COLO668 (cell line): ENCODE data around the gene NRM.
"Not testable (repeated sequence)": the region's sequence is repeated elsewhere in the genome, so short reads cannot be mapped to it uniquely, and the experiment has no call there.

Experiments
- DNase-seq: peaks from one replicate; lab custom pipeline; 2025; ENCODE audit not compliant: unreplicated experiment; lab: John Stamatoyannopoulos, UW

The NRM gene, protein sequence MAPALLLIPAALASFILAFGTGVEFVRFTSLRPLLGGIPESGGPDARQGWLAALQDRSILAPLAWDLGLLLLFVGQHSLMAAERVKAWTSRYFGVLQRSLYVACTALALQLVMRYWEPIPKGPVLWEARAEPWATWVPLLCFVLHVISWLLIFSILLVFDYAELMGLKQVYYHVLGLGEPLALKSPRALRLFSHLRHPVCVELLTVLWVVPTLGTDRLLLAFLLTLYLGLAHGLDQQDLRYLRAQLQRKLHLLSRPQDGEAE

GRCh38 chr6:30690403-30691207, at the start of gene NRM:
Gene NRM (minus strand): TSS chr6:30690984. CDS start chr6:30690974, 10 bp downstream.
- peak; percentile 86 for DNase-seq

DNA sequence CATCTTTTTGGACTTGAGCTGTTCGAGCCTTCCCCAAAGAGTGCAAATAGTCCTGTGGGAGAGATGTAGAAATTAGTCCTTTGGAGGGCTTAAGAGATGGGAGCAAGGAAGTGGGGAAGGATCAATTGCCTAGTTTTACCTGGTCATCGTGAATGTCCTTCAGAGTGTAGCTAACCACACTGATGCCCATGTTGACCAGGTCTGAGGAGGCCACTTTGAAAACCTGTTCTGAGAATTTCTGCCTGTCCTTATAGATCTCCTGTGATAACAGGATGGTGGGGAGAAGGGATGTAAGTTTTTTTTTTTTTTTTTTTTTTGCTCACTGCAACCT, 49.7 kb upstream of the NRM start:
- DNase-seq: no peak

- DNase-seq: no peak
Observed at GRCh38 chr6:30738532-30738931, 47.7 kb upstream of the NRM start.

- no peak for DNase-seq
Observed at GRCh38 chr6:30735668-30736314, 45.0 kb upstream of the NRM start.

DNA sequence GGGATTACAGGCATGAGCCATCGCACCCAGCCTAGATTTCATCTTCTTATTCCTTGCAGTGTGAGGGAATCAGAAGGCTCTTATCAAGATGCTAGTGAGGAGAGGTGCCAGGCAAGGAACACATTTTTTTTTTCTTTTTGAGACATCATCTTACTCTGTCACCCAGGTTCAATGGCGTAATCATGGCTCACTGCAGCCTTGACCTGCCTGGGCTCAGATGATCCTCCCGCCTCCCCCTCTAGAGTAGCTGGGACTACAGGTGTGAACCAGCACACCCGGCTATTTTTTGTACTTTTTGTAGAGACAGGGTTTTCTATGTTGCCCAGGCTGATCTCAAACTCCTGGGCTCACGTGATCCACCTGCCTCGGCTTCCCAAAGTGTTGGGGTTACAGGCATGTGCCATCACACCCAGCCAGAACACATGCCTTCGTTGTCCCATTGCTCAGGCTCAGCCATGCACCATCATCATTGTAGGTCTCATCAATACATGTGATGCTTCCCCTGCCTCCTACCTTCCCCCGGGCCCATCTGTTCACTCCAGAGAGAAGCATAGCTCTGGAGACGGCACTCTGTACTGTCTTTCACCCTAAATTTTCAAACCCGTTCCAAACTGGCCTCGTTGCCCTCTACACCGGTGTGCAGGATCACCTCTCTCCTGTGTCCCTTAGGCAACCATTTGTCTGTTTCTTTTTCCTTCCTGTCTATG, 41.6 kb upstream of the NRM start:
- DNase-seq: no peak

- DNase-seq: peak; percentile 83
Observed at GRCh38 chr6:30730601-30731435, 40.0 kb upstream of the NRM start.

GRCh38 chr6:30727920-30728553, 37.3 kb upstream of the NRM start:
- DNase-seq: no peak

DNA sequence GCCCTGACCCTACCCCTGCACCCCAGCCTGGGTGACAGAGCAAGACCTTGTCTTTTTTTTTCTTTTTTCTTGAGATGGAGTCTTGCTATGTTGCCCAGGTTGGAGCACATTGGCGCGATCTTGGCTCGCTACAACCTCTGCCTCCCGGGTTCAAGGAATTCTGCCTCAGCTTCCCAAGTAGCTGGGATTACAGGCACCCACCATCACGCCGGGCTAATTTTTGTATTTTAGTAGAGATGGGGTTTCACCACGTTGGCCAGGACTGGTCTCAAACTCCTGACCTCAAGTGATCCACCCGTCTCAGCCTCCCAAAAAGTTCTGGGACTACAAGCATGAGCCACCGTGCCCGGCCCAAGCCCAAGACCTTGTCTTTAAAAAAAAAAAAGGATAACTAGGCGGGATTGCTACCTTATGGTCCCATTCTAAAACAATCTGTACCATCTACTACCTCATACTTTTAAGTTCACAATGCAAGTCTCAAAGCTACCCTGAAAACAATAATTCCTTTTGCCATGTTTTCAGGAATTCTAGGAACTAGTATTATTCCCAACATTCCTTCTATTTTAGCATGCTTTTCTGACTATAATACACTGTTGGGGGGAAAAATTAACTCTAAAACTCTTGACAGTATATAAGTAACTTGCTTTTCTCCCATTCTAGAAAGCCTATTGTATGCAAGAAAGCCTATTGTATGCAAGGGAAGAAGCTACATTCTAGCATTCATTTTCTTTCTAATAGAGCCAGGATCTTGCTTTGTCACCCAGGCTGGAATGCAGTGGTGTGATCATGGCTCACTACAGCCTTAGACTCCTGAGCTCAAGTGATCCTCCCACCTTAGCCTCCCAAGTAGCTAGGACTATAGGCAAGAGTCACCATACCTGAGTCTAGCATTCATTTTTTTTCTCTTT, 36.0 kb upstream of the NRM start:
- DNase-seq: no peak

- no peak for DNase-seq
Observed at GRCh38 chr6:30725713-30726505, 35.1 kb upstream of the NRM start.

DNA sequence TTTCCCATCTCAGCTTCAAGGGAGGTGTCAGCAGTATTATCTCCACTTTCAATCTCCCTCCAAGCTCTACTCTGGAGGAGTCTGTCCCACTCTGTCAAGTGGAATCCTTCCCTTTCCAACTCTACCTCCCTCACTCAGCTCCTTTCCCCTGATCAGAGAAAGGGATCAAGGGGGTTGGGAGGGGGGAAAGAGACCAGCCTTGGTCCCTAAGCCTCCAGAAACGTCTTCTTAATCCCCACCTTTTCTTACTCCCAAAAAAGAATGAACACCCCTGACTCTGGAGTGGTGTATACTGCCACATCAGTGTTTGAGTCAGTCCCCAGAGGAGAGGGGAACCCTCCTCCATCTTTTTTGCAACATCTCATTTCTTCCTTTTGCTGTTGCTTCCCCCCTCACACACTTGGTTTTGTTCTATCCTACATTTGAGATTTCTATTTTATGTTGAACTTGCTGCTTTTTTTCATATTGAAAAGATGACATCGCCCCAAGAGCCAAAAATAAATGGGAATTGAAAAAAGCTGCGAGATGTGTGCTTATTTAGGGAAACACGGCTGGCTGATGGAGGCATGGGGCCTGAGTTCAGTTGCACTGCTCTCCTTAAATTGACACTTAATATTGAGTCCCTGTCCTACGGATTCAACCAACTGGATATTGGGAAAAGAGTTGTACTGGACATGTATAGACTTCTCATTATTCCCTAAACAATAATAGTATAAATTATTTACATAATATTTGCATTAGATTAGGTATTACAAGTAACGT, 34.3 kb upstream of the NRM start:
- DNase-seq: no peak

DNA sequence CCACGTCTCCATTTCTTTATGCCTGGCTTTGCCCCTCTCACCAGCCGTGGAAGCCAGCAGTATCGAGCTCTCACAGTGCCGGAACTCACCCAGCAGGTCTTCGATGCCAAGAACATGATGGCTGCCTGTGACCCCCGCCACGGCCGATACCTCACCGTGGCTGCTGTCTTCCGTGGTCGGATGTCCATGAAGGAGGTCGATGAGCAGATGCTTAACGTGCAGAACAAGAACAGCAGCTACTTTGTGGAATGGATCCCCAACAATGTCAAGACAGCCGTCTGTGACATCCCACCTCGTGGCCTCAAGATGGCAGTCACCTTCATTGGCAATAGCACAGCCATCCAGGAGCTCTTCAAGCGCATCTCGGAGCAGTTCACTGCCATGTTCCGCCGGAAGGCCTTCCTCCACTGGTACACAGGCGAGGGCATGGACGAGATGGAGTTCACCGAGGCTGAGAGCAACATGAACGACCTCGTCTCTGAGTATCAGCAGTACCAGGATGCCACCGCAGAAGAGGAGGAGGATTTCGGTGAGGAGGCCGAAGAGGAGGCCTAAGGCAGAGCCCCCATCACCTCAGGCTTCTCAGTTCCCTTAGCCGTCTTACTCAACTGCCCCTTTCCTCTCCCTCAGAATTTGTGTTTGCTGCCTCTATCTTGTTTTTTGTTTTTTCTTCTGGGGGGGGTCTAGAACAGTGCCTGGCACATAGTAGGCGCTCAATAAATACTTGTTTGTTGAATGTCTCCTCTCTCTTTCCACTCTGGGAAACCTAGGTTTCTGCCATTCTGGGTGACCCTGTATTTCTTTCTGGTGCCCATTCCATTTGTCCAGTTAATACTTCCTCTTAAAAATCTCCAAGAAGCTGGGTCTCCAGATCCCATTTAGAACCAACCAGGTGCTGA, 33.3 kb upstream of the NRM start:
- not testable (repeated sequence) for DNase-seq

- DNase-seq: not testable (repeated sequence)
Observed at GRCh38 chr6:30723159-30723842, 32.5 kb upstream of the NRM start.

GRCh38 chr6:30722280-30723112, 31.7 kb upstream of the NRM start:
- DNase-seq: peak; percentile 60

DNA sequence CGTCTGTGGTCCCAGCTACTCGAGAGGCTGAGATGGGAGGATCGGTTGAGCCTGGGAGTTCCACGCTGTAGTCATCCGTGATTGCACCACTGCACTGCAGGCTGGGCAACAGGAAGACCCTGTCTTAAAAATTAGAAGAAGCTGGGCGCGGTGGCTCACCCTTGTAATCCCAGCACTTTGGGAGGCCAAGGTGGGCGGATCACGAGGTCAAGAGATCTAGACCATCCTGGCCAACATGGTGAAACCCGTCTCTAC, 31.2 kb upstream of the NRM start:
- DNase-seq: not testable (repeated sequence)
